HepG2 (cell line): Measurements from ENCODE around the gene CLCN1.
A peak's percentile ranks its signal among the peaks of the same experiment; 100 is the strongest.

ENCODE experiments used
- CEBPZ ChIP-seq: IDR thresholded peaks from 2 replicates; pipeline ENCODE4 v1.6.1; 2012; ENCODE audit warnings: low read length, improper control_type of control experiment
- HNF1B ChIP-seq: sonication (generic); formaldehyde crosslinking; IDR thresholded peaks from 2 replicates; pipeline ENCODE4 v1.5.1; 2020; ENCODE audit warnings: mild to moderate bottlenecking, moderate library complexity, missing genetic modification reagents
- POLR2A ChIP-seq, 2 experiments: IDR thresholded peaks; 2 replicates each; pipeline ENCODE4 v1.6.1; 2011; ENCODE audit warnings: low read depth in 2 of 2, low read length in 2 of 2, mild to moderate bottlenecking in 1 of 2, moderate library complexity in 1 of 2; ENCODE audit not compliant: insufficient read depth in 1 of 2

GRCh38 chr7:143299840-143300239, 16.1 kb upstream of the CLCN1 start:
- TF ChIP-seq HNF1B (CRISPR knock-in tag) (0 out of 2 replicates have a peak, but pooled peaks have one; percentile 38), POLR2A (IDR thresholded peaks at IDR 0.05; ENCODE audit: insufficient read depth in 1 of 2, low read depth in 2 of 2, low read length in 2 of 2) (no peak), CEBPZ (no peak)
